ENCODE measurements around the gene LPAR3.

Gene LPAR3

GRCh38 chr1:84827976-84828375 lies 65.0 kb downstream of the LPAR3 start:
- no peak for DNase-seq (ENCODE audit: low read depth)

DNA sequence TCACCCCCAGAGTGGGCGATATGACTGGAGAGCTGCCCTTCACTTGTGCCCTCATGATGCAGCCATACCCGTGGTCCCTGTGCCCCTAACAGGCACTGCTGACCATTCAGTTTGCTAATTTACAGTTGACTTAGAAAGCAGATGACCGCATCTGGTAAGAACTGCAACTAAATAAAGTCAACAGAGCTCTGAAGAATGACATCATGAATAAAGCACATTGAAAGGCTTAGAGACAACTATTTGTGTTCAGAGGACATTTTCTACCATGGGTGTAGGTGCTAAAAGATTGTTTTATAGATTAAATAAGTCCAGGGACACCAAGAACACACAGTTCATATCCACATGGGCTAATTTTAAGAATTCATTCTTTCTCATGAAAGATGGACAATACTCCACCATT lies 65.5 kb downstream of the LPAR3 start:
- DNase-seq (ENCODE audit: low read depth) = no peak

DNA sequence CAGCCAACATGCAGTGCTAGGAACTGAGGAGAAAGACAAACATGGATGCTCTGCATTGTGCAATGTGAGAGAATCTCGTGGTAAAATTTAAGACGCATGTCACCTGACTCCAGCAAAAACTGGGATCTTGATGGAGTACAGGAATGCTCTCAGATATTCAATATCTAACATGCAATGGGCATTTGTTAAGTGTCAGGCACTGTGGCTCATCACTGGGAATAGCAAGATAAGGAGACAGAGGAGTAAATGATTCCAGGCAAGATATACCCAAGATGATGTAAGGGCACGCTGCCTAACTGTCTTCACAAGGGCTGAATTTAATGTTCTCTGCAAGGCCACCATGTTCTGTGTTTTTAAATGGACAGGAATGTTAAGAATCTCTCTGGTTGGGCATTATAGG lies 67.8 kb downstream of the LPAR3 start:
- no peak for DNase-seq (ENCODE audit: low read depth)

DNA sequence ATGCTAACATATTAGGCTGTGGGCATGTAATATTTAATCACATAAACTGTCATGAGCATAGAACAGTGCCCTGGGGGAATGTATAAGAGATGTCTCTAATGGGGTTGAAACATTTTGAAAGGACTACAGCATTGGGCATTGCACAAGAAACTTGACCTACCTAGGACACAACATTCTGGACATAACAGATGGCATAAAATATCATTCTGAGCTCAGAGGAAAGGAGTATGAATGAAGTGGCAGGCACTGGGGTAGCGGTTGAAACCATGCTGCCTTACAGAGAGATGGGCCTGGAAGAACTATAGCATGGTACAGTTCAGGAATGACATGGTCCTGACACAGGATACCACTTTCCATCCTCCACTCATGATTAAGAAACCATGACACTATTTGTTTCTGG lies 69.0 kb downstream of the LPAR3 start:
- no peak for DNase-seq (ENCODE audit: low read depth)

DNA sequence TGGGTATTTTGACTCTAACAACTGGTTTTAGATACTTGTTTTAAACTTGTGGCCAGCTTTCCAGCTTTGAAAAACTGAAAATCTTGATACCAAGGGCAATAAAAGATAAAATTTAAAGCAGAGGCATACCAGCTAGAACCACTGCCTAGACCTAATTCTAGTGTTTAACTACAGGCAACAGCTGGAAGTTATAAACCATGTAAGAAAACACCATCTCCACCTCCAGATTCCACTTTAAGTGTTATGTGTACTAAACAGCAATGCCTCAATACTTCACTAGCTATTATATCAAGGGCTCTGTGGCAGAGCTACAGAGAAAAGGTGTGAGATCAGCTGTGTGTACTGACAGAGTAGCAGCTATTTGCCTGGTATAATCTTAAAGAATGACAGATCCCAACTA lies 69.5 kb downstream of the LPAR3 start:
- DNase-seq (ENCODE audit: low read depth) = no peak

GRCh38 chr1:84810343-84810742 lies 82.7 kb downstream of the LPAR3 start:
- DNase-seq (ENCODE audit: low read depth) = no peak

DNA sequence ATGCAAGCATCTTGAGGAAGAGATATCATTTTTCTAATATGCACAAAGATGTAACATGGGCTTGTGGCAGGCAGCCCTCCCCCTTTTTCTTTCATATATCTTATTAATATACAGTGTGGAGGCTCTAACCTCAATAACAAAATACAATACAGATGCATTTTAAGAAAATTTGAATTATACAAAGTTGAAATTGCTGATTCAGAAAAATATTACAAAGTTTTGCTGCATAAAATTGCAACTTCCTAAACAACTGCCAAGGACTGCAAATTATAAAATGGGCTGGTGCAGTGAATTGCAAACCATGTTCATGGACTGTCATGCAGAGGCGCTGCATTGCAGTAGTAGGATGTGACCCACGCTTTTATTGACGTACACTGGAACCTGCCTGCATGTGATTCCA lies 84.0 kb downstream of the LPAR3 start:
- DNase-seq (ENCODE audit: low read depth) = no peak

- no peak for DNase-seq (ENCODE audit: low read depth)
These were observed 89.4 kb downstream of the LPAR3 start for GRCh38 chr1:84803604-84804003.

DNA sequence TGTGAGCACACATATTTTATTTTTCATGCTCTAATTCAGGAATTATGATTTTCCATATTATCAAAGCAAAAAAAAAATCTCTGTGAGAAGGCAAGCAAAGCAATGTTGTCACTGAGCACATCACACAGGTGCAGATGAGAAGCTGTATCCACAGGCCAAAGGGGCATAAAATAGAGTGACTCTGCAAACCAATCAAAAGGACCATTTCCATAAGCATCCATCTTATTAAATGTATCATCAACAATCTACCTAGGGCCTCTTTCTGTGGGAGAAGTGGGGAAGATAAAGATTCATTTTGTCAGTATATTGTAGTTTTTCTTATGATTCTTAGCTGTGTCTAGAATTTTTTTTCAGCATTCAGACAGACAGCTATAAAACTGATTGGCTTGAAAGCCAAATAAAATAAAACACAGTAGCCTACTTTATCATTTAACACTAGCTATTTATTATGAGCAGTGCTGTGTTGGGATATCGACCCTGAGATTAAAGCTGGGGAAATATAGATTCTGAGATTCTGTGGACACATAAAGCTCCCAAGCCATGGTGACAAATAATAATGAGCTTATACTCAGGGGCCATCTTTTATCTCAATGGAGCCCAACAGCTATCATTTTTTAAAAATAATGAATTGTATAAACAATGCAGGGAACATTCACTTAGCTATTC lies 90.3 kb downstream of the LPAR3 start:
- DNase-seq (ENCODE audit: low read depth) = no peak

- no peak for DNase-seq (ENCODE audit: low read depth)
These were observed 92.6 kb downstream of the LPAR3 start for GRCh38 chr1:84800090-84801073.

DNA sequence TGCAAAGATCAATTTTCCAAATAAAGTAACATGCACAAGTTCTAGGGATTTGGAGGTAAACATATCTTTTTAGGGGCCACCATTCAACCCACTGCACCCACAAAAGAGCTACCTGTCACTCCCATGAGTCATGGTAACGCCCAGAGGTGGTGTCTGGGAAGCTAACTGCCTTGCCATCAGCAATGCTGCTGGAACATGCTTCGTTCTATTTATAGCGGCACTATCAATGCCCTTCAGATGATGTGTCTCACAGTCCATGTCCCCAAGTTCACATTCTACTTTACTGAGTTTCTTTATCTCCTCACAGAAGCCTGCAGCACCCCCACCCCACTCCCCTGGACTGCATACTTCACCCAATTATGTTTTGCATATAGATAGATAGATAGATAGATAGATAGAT lies 95.4 kb downstream of the LPAR3 start:
- no peak for DNase-seq (ENCODE audit: low read depth)

- no peak for DNase-seq (ENCODE audit: low read depth)
These were observed 96.9 kb downstream of the LPAR3 start for GRCh38 chr1:84795966-84796600.

DNA sequence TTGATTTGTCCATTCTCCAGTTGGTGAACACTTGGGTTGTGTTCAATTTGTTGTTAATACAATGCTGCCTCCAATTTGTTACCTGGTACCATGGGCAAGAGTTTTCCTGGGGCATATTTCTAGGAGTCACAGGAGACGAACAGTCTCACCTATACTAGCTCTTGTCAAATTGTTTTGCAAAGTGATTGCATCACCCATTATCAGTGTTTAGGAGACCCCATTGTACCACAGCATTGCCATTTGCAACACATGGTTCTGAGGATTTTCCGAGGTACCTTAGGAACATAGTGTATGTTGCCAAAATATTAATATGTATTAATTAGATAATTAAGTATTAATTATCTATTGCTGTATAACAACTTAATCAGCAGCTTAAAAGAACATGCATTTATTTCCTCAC lies 97.8 kb downstream of the LPAR3 start:
- DNase-seq (ENCODE audit: low read depth) = no peak

DNA sequence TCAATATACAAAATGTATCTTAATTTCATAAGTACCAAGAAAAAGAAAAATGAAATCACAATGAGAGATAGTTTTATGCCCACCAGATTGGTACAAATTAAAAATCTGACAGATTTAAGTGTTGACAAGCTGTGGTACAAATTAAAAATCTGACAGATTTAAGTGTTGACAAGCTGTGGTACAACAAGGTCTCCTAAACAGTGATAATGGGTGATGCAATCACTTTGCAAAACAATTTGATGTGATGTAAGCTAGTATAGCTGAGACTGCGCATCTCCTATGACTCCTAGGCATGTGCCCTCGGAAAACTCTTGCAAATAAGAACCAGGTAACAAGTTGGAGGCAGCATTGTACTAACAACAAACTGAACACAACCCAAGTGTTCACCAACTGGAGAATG lies 100.6 kb downstream of the LPAR3 start:
- DNase-seq (ENCODE audit: low read depth) = no peak

DNA sequence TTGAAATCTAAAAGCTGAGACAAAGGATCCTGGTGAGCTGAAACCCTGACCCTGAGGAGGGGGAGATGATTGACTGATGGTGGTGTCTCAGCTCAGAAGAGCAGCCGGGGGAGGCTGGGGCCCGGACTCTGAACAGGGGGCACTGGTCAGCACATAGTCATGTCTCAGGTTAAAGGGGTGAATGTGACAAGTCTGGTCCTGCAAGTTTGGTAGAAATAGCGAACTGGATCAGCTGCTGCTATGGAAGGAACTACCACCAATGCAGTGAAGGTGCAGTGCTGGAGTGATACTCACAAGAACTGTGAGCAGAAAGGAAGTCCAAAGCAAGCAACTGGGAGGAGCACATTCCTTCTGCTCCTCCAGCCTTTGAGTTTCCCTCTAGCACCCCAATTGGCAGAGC lies 104.0 kb downstream of the LPAR3 start:
- no peak for DNase-seq (ENCODE audit: low read depth)

DNA sequence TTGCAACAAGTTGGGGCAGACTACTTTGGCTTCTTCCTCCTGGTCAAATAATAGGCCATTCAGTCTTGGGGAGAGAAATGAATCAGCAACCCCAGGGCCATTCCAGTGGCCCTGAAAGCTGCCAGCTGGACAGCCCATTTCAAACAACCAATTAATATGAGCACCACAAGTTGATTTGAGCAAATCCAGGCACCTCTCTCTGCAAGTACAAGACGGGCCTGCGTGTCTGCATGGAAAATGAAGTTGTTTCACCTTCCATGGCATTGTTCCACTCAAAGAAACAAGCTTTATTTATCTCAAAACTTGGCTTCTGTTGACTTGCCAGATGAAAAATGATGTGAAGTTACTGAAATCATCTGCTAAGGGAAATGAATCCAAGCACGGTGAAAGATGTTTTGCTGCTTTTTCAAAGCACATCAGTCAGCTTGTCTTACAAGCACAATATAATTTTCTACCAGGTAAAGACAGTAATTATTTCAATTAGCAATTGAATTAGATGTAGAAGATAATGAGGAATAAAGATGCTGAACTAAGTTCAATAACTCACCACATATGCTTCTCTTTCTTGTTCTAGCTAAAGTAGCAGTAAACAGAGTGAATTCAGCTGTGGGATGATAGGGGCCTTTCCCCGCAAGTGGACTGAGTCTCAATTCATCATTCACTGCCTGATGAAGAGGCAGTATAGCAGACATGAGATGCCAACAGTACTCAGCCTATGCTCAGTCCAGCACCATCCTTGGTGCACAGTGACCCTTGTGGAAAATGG lies 107.6 kb downstream of the LPAR3 start:
- DNase-seq (ENCODE audit: low read depth) = no peak

GRCh38 chr1:84782881-84783280 lies 110.1 kb downstream of the LPAR3 start:
- no peak for DNase-seq (ENCODE audit: low read depth)

- no peak for DNase-seq (ENCODE audit: low read depth)
These were observed 110.8 kb downstream of the LPAR3 start for GRCh38 chr1:84781946-84782771.

DNA sequence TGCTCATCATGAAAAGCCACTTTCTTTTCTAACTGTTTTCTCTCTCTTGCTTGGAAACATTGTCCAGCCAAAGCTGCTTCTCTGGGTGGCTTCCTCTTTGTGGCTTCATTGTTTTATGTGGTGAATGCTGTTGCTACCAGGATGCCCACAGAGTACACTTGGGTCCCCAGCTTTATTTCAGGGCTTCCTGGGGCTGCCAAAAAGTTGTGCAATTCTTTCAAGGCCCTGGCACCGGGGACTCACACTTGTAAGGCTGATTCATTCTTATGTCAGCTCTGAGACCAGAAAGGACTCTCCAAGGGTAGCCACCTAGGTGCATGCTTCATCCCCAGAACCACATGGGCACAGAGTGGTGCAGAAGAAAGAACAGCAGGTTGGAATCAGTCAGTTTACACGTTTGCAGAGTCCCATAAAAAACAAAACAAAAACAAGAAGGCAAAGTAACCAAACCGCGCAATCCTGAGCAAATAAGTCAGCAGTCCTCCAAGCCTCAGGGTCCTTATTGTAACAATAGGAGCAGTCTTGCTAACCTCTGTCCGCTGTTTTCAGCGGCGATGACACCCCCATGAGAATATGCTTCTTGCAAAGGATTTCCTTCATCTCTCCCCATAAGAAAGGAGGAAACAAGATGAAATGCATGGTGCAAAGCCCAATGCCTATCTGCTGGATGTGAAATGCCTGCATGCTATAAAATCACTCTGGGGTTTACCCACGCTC lies 112.8 kb downstream of the LPAR3 start:
- no peak for DNase-seq (ENCODE audit: low read depth)

DNA sequence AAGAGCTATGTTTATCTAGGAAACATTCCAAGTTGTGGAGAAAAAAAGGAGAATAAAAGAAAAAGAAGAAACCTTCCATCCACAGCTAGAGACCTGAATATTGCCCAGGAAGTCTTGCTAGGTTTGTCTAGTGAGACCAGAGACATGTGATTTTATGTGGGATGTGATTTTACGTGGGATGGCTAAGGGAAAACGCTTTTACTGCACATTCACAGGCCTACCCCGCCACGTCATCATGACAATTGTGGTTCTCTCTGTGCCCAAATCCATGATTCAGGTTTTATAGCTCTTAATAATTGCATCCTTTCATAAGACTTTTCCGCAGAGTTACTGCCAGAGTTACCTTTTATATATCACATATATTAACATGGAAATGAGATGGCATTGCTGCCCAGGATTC lies 116.4 kb downstream of the LPAR3 start:
- DNase-seq (ENCODE audit: low read depth) = no peak

- no peak for DNase-seq (ENCODE audit: low read depth)
These were observed 117.5 kb downstream of the LPAR3 start for GRCh38 chr1:84775535-84775920.
